Measurements from ENCODE around the gene ZBTB16.

The ZBTB16 gene

DNA sequence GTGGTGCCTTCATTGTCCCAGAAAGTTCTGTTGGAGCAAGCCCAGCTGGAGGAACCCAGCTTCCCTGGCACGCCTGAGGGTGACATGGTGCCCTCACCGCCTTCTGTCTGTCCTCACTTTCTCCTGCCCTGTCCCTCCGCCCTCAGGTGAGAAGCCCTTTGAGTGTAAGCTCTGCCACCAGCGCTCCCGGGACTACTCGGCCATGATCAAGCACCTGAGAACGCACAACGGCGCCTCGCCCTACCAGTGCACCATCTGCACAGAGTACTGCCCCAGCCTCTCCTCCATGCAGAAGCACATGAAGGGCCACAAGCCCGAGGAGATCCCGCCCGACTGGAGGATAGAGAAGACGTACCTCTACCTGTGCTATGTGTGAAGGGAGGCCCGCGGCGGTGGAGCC is 190.7 kb downstream of the ZBTB16 start:
- TF ChIP-seq CTCF (IDR thresholded peaks at IDR 0.05; ENCODE audit: extremely low read depth, missing control alignments), result no peak
- DNase-seq (ENCODE audit: low spot score), result no peak

DNA sequence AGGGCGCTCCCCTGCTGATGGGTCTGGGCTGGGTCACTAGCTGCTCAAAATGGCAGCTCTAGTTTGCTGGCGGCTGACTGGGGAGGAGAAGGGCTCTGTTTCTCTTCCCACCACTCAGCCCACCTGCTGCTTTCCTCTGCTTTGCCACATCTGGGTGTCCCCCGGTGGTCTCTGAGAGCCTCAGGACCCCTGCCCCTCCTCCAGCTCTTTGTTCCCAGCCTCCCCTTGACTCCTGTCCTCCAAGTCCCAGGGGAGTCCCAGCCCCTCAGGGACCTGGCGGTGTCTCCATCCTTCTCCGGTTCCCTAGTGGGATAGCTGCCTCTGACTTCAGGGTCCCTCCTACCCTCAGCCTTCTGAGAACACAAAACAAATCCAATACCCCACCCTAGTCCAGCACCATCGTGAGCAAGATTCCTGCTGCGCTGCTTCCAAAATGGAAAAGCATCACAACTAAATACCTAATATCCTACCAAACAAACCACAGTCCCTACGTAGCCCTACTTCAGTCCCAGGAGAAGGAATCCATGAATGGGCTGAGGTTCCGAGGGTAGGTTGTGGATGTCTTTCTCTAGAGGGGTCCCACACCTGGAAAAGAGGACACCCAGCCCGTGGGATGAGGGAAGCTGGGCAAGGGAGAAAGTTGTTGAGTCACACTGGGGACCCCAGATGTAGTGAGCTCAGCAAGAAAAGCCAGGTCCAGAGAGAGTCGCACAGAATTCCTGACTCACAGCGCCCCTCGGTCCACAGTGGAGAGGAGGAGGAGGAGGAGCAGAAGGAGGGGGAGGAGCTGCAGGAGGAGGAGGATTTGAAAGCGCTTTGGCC is 191.7 kb downstream of the ZBTB16 start:
- no peak for DNase-seq (ENCODE audit: low spot score)
- TF ChIP-seq CTCF (IDR thresholded peaks at IDR 0.05; ENCODE audit: extremely low read depth, missing control alignments), result no peak

- no peak for DNase-seq (ENCODE audit: low spot score)
- TF ChIP-seq CTCF (IDR thresholded peaks at IDR 0.05; ENCODE audit: extremely low read depth, missing control alignments), result no peak
Observed at GRCh38 chr11:114251815-114252337, 192.4 kb downstream of the ZBTB16 start.

GRCh38 chr11:114252767-114253166 is 193.3 kb downstream of the ZBTB16 start:
- no peak for DNase-seq (ENCODE audit: low spot score)
- no peak for TF ChIP-seq CTCF (IDR thresholded peaks at IDR 0.05; ENCODE audit: extremely low read depth, missing control alignments)

GRCh38 chr11:114253771-114254170 is 194.3 kb downstream of the ZBTB16 start:
- no peak for TF ChIP-seq CTCF (IDR thresholded peaks at IDR 0.05; ENCODE audit: extremely low read depth, missing control alignments)
- DNase-seq (ENCODE audit: low spot score), result no peak

- no peak for DNase-seq (ENCODE audit: low spot score)
- TF ChIP-seq CTCF (IDR thresholded peaks at IDR 0.05; ENCODE audit: extremely low read depth, missing control alignments), result no peak
Observed at GRCh38 chr11:114254571-114255146, 195.1 kb downstream of the ZBTB16 start.

DNA sequence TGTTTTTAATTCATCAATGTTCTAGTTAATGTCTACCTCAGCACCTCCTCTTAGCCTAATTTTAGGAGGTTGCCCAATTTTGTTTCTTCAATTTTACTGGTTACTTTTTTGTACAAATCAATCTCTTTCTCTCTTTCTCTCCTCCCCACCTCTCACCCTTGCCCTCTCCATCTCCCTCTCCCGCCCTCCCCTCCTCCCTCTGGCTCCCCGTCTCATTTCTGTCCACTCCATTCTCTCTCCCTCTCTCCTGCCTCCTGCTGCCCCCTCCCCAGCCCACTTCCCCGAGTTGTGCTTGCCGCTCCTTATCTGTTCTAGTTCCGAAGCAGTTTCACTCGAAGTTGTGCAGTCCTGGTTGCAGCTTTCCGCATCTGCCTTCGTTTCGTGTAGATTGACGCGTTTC is 195.8 kb downstream of the ZBTB16 start:
- TF ChIP-seq CTCF (IDR thresholded peaks at IDR 0.05; ENCODE audit: extremely low read depth, missing control alignments), result no peak
- DNase-seq (ENCODE audit: low spot score), result no peak
